Stimulated activated naive CD8-positive, alpha-beta T cell treated with anti-CD3 and anti-CD28 coated beads, Interleukin-15, Interleukin-2, amounts not matched to agents 100 ng/mL and 50 ng/mL, for 24 hours (primary cell): ENCODE measurements around the gene CNKSR3.

Experiments used
- H3K27ac Mint-ChIP-seq: one replicate; pipeline ENCODE4 v1.8.0; 2021; ENCODE audit warnings: mild to moderate bottlenecking, mixed read lengths
- H3K27me3 Mint-ChIP-seq: one replicate; pipeline ENCODE4 v1.8.0; 2021; ENCODE audit warnings: mixed read lengths
- H3K36me3 Mint-ChIP-seq: one replicate; pipeline ENCODE4 v1.8.0; 2021; ENCODE audit warnings: low read depth, mixed read lengths
- H3K4me1 Mint-ChIP-seq: one replicate; pipeline ENCODE4 v1.8.0; 2021; ENCODE audit warnings: low read depth, mixed read lengths
- H3K4me3 Mint-ChIP-seq: one replicate; pipeline ENCODE4 v1.8.0; 2021; ENCODE audit warnings: mild to moderate bottlenecking, mixed read lengths
- H3K9me3 Mint-ChIP-seq: one replicate; pipeline ENCODE4 v1.8.0; 2021; ENCODE audit warnings: mixed read lengths

Gene CNKSR3

DNA sequence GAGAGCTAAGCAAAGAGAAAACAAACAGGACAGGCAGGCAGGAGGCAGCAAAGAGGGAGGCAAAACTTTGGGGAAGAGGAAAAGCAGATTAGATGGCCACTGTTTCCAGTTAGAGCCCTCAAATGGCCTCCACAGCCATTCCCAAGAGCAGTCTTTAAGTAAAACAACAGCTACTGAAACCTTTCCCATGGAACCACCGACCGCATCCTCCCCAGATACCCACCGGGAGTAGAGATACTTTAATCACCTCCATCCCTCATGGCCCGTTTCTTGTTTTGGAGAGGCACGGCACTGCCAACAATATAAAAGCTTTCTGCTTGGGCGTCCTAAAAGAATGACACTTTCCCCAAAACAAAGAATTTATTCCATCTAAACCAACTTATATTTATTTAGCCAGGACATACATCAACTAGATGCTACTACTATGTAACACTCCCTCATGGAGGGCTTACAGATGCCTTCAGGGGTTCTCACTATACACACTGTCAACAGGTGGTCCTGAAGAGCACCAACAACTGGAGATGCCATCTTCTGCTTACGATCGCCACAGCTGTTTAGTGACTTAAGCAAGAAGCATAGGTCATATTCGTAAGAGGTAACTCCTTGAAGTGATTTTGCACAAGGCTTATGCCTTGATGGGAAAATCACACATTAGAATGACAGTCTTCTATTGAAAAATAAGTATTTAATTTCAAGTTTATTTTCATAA, 43.4 kb downstream of the CNKSR3 start:
- no peak overlapping the region for H3K4me3 Mint-ChIP-seq
- no peaks in the 10 kb centered on the region for H3K27me3 Mint-ChIP-seq
- H3K9me3 Mint-ChIP-seq, result peaks cover 7% of the 10 kb centered on the region
- no peaks in the 10 kb centered on the region for H3K4me1 Mint-ChIP-seq
- no peak overlapping the region for H3K27ac Mint-ChIP-seq
- no peaks in the 10 kb centered on the region for H3K36me3 Mint-ChIP-seq

GRCh38 chr6:154466139-154466538, 44.3 kb downstream of the CNKSR3 start:
- Mint-ChIP-seq H3K27ac (no peak overlapping the region), H3K9me3 (peaks cover 7% of the 10 kb centered on the region), H3K4me3 (no peak overlapping the region), H3K4me1 (no peaks in the 10 kb centered on the region), H3K36me3 (no peaks in the 10 kb centered on the region), H3K27me3 (no peaks in the 10 kb centered on the region)

GRCh38 chr6:154463573-154464419, 46.7 kb downstream of the CNKSR3 start:
- H3K27ac Mint-ChIP-seq, result no peak overlapping the region
- H3K9me3 Mint-ChIP-seq, result no peaks in the 10 kb centered on the region
- H3K27me3 Mint-ChIP-seq, result peaks cover 5% of the 10 kb centered on the region
- no peaks in the 10 kb centered on the region for H3K36me3 Mint-ChIP-seq
- no peak overlapping the region for H3K4me3 Mint-ChIP-seq
- H3K4me1 Mint-ChIP-seq, result peaks cover 1% of the 10 kb centered on the region

- Mint-ChIP-seq H3K4me1 (peaks cover 4% of the 10 kb centered on the region), H3K36me3 (no peaks in the 10 kb centered on the region), H3K9me3 (no peaks in the 10 kb centered on the region), H3K27ac (no peak overlapping the region), H3K4me3 (no peak overlapping the region), H3K27me3 (peaks cover 15% of the 10 kb centered on the region)
Observed at GRCh38 chr6:154462425-154462824, 48.1 kb downstream of the CNKSR3 start.

GRCh38 chr6:154461348-154461747, 49.1 kb downstream of the CNKSR3 start:
- H3K27ac Mint-ChIP-seq, result no peak overlapping the region
- H3K27me3 Mint-ChIP-seq, result peaks cover 15% of the 10 kb centered on the region
- H3K9me3 Mint-ChIP-seq, result no peaks in the 10 kb centered on the region
- no peak overlapping the region for H3K4me3 Mint-ChIP-seq
- peaks cover 4% of the 10 kb centered on the region for H3K4me1 Mint-ChIP-seq
- H3K36me3 Mint-ChIP-seq, result no peaks in the 10 kb centered on the region

DNA sequence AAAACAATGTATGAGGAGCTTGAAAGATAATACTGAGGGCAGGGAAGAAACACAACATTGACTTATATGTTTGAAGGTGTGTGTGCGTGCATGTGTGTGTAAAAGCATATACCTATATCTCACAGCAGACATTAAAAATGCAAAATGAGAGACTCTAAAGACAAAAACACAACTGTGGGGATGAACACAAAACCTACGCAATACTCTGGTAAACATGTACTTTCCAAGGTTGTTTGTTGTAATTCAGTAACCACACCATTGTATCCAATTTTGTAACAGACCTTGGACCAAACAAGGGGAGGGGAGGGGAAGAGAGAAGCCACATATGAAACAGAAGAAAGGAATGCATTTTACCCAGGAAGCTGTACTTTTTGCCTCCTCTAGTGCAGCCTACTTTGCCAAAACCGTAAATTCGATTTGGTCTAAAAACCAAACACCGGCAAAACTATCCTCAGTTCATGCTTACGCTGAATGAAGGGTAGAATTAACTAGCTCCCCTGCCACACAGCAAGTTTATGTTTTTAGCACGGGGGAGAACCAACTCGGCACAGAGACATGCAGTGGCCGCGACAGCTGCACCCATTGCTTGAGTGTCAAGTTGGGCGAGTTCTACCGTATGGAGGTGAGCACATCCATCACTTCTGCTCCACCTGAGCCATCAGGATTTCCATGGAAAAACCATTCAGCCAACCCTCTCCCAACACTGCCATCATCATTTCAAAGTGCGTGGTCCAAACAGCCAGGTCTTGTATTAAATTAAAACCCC, 50.0 kb downstream of the CNKSR3 start:
- H3K4me3 Mint-ChIP-seq, result no peak overlapping the region
- H3K4me1 Mint-ChIP-seq, result peaks cover 4% of the 10 kb centered on the region
- H3K36me3 Mint-ChIP-seq, result no peaks in the 10 kb centered on the region
- H3K27ac Mint-ChIP-seq, result no peak overlapping the region
- peaks cover 15% of the 10 kb centered on the region for H3K27me3 Mint-ChIP-seq
- H3K9me3 Mint-ChIP-seq, result no peaks in the 10 kb centered on the region

DNA sequence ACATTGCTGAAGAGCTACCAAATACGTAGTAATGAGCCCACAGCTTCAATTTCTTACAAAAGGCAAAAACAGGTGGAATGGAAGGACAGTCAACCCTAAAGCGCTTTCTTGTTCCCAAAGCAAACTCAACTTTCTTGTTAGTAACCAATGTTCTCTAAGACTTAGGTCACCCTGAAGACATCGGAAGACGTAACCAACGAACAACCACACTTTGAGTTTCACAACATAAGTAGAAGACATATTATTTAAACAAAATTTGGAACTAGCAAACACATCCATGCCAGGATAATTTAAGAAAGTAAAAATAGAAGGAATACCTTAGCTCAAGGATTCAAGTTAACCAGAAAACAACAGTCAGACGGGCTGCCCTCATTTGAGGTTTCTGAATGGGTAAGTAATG, 51.0 kb downstream of the CNKSR3 start:
- Mint-ChIP-seq H3K4me3 (no peak overlapping the region), H3K27me3 (peaks cover 15% of the 10 kb centered on the region), H3K9me3 (no peaks in the 10 kb centered on the region), H3K36me3 (no peaks in the 10 kb centered on the region), H3K27ac (no peak overlapping the region), H3K4me1 (peaks cover 4% of the 10 kb centered on the region)

DNA sequence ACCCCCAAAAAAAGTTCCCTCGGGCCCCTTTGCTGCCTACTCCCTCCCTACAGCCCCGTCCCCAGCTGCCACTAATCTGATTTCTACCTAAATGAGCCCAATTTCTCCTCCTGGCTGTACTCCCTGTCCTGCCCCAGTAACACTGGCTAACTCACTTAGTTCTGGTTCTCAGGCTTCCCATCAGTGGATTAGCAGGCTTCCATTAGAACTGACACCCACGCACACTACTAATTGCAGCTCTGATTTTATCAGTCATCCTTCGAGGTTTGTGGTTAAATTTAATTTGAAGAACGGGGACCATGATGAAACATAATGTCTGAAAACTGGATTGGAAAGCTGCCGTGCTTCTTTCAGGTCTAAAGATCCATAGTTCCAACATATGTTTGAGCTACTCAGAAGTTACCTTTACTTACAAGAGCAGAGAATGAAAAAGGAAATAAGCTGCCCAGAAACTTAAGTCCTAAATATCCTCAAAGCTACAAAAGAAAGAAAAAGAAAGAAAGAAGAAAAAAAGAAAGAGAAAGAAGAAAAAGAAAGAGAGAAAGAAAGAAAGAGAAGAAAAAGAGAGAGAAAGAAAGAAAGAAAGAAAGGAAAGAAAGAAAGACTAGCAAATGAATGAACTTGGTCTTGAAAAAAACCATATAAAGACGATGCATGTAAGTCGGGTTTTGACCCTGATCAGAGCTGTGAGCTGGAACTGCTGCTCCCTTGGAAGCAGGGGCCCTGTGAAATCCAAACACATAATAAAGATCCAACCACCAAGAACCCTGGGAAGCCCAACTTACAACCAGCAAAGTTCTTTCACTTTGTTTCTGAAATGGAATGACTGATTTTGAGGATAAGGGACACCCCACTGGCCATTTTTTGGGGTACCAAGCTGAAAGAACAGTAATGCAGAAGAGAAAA, 51.7 kb downstream of the CNKSR3 start:
- Mint-ChIP-seq H3K27me3 (peaks cover 15% of the 10 kb centered on the region), H3K27ac (no peak overlapping the region), H3K4me1 (peaks cover 4% of the 10 kb centered on the region), H3K4me3 (no peak overlapping the region), H3K9me3 (no peaks in the 10 kb centered on the region), H3K36me3 (no peaks in the 10 kb centered on the region)

DNA sequence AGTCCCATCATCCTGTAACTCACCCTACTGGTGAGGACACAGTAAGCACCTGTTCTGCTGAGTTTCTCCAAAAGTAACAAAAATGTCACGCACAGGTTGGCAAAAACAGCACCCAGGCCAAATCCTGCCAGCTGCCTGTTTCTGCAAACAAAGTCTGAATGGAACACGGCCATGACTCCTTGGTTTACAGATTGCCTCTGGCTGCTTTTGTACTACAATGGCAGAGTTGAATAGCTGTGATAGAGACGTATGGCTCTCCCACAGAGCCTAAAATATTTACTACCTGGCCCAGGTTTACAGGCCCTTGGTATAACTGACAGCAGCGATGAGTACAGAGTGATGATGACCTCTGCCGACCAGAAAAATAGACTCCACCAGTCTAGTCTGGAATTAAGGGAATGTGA, 52.6 kb downstream of the CNKSR3 start:
- H3K4me1 Mint-ChIP-seq, result peaks cover 4% of the 10 kb centered on the region
- H3K27me3 Mint-ChIP-seq, result peaks cover 15% of the 10 kb centered on the region
- H3K9me3 Mint-ChIP-seq, result no peaks in the 10 kb centered on the region
- no peaks in the 10 kb centered on the region for H3K36me3 Mint-ChIP-seq
- H3K4me3 Mint-ChIP-seq, result no peak overlapping the region
- H3K27ac Mint-ChIP-seq, result no peak overlapping the region

- H3K27me3 Mint-ChIP-seq, result peaks cover 15% of the 10 kb centered on the region
- H3K27ac Mint-ChIP-seq, result no peak overlapping the region
- no peaks in the 10 kb centered on the region for H3K36me3 Mint-ChIP-seq
- peaks cover 4% of the 10 kb centered on the region for H3K4me1 Mint-ChIP-seq
- H3K4me3 Mint-ChIP-seq, result no peak overlapping the region
- H3K9me3 Mint-ChIP-seq, result no peaks in the 10 kb centered on the region
Observed at GRCh38 chr6:154457046-154457713, 53.3 kb downstream of the CNKSR3 start.

DNA sequence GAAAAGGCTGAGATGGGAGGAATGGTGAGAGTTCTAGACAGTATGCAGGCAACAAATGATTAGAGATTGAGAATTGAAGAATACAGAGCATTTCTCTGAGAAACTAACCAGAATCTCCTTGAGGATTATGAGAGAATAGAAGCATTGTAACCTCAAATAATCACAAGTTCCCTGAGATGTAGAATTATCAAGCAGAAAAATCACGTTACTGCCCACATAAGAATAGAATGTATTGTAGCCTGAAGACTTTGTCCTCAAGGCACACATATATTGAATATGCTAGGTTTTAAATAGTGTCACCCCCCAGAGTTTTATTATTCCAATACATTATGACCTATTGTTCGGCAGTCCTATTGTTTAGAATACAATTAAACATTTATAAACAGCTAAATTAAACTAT, 57.2 kb downstream of the CNKSR3 start:
- Mint-ChIP-seq H3K4me1 (no peaks in the 10 kb centered on the region), H3K36me3 (no peaks in the 10 kb centered on the region), H3K9me3 (no peaks in the 10 kb centered on the region), H3K4me3 (no peak overlapping the region), H3K27me3 (peaks cover 5% of the 10 kb centered on the region), H3K27ac (no peak overlapping the region)

GRCh38 chr6:154450498-154450897, 60.0 kb downstream of the CNKSR3 start:
- no peaks in the 10 kb centered on the region for H3K4me1 Mint-ChIP-seq
- no peaks in the 10 kb centered on the region for H3K27me3 Mint-ChIP-seq
- H3K4me3 Mint-ChIP-seq, result no peak overlapping the region
- no peaks in the 10 kb centered on the region for H3K36me3 Mint-ChIP-seq
- H3K27ac Mint-ChIP-seq, result no peak overlapping the region
- H3K9me3 Mint-ChIP-seq, result no peaks in the 10 kb centered on the region

DNA sequence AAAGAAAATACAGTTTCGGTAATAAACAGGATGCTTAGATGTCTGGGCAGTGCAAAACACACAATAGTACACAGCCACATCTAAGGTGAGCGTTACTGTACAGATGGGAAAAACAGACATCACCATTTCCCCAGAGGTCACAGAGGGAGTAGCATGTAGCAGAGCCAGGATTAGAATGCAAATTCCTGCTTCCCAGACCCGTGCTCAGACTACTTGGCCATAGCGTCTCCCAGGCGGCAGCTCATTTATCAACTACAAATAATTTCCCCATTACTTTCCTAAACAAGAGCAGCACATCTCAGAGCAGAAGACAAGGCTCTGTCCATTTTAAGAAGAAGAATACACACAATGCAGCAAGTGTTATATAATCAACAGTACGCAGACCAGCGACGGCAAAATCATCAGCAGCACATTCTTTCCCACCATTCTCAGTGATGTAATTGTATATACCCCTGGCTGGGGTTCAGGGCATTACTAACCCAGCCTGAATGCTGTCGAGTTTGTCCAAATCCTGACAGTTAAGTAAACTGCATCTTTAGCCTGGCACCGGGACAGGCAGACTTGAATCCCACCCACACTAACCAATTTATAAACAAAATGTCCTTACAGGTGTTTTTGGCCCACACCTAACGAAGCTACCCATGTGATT, 61.9 kb downstream of the CNKSR3 start:
- Mint-ChIP-seq H3K27me3 (peaks cover 3% of the 10 kb centered on the region), H3K4me3 (no peak overlapping the region), H3K9me3 (no peaks in the 10 kb centered on the region), H3K36me3 (no peaks in the 10 kb centered on the region), H3K27ac (no peak overlapping the region), H3K4me1 (no peaks in the 10 kb centered on the region)
